Progenitor cell of endocrine pancreas (in vitro differentiated cells): ENCODE data around the gene HPCAL1. TPM values are rescaled to one million over a fixed set of nuclear protein-coding genes. Genes with fewer than 3 reads are reported as not detected.
A peak's percentile ranks its signal among the peaks of the same experiment; 100 is the strongest.

ENCODE experiments used
- DNase-seq: peaks from one replicate; pipeline ENCODE4 v3.0.0; 2021; ENCODE audit warnings: low spot score; ENCODE audit not compliant: unreplicated experiment
- H3K27ac Mint-ChIP-seq: 2 replicates; pipeline ENCODE4 v1.8.0; 2021; ENCODE audit warnings: mild to moderate bottlenecking, moderate library complexity, mixed read lengths
- H3K27me3 Mint-ChIP-seq: 2 replicates; pipeline ENCODE4 v1.8.0; 2021; ENCODE audit warnings: mixed read lengths
- H3K36me3 Mint-ChIP-seq: 2 replicates; pipeline ENCODE4 v1.8.0; 2022; ENCODE audit warnings: mixed read lengths; ENCODE audit not compliant: insufficient read depth
- H3K4me1 Mint-ChIP-seq: 2 replicates; pipeline ENCODE4 v1.8.0; 2021; ENCODE audit warnings: low read depth, mixed read lengths
- H3K4me3 Mint-ChIP-seq: 2 replicates; pipeline ENCODE4 v1.8.0; 2021; ENCODE audit warnings: low read depth, mild to moderate bottlenecking, moderate library complexity, mixed read lengths
- H3K9me3 Mint-ChIP-seq: 2 replicates; pipeline ENCODE4 v1.8.0; 2021; ENCODE audit warnings: low read depth, mixed read lengths
- total RNA-seq: library from RNA; stranded (reverse); gene quantifications from 2 replicates; pipeline ENCODE4 v1.2.1, GENCODE V29; 2021
- TF ChIP-seq, protein P1 (sequence below): fragments of 200-600 bp; sonication (generic); IDR thresholded peaks from one replicate; pipeline ENCODE4 v1.5.0; 2021; ENCODE audit warnings: antibody characterized with exemption, mild to moderate bottlenecking; ENCODE audit not compliant: unreplicated experiment

Gene HPCAL1
- total RNA-seq, 1 donor from 2014 or later = 16.5 TPM

DNA sequence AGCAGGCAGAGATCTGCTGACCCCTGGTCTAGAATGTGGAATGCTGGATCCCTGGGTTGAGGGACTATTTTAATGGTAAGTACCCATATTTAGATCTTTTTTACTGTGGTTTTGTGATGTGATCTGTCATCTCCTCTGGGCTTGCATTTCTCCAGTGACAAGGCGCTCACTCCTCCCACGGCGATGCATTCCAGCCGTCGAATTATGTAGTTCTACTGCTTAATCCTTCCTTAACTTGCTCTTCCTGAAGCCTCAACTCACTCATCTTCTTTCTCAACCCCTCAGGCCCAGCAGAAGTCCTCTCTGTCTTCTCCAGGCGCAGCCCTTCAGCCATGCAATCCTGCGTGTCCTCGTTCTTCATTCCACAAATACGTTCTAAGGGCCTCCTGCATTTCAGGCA, 51.2 kb downstream of the HPCAL1 start:
- Mint-ChIP-seq H3K9me3 (no peaks in the 10 kb centered on the region), H3K27me3 (no peaks in the 10 kb centered on the region), H3K27ac (no peak overlapping the region), H3K36me3 (peaks cover 5% of the 10 kb centered on the region), H3K4me1 (peaks cover 12% of the 10 kb centered on the region), H3K4me3 (no peak overlapping the region)
- TF ChIP-seq, protein P1, sequence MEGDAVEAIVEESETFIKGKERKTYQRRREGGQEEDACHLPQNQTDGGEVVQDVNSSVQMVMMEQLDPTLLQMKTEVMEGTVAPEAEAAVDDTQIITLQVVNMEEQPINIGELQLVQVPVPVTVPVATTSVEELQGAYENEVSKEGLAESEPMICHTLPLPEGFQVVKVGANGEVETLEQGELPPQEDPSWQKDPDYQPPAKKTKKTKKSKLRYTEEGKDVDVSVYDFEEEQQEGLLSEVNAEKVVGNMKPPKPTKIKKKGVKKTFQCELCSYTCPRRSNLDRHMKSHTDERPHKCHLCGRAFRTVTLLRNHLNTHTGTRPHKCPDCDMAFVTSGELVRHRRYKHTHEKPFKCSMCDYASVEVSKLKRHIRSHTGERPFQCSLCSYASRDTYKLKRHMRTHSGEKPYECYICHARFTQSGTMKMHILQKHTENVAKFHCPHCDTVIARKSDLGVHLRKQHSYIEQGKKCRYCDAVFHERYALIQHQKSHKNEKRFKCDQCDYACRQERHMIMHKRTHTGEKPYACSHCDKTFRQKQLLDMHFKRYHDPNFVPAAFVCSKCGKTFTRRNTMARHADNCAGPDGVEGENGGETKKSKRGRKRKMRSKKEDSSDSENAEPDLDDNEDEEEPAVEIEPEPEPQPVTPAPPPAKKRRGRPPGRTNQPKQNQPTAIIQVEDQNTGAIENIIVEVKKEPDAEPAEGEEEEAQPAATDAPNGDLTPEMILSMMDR = no peak
- no peak for DNase-seq

DNA sequence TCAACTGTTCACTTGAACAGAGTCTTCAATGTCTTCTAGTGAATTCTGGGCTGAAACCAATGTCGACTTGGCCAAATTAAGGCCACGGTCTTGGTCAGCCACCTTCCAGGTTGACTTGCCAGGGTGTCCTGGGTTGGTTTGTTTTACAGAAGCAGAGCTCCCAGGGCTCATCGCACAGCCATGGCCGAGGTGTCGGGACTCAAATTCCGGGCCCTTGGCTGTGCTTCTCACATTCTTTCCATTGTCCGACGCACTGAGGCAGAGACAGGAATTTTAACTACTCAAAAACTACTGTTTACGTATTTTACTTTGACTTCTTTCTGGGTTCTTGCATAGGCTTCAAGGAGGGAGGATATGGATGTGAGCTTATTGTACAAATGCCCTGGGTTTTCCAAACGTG, 51.7 kb downstream of the HPCAL1 start:
- H3K9me3 Mint-ChIP-seq = no peaks in the 10 kb centered on the region
- H3K4me1 Mint-ChIP-seq = peaks cover 12% of the 10 kb centered on the region
- no peak overlapping the region for H3K27ac Mint-ChIP-seq
- no peak for DNase-seq
- H3K36me3 Mint-ChIP-seq = peaks cover 5% of the 10 kb centered on the region
- H3K27me3 Mint-ChIP-seq = no peaks in the 10 kb centered on the region
- TF ChIP-seq, protein P1 = no peak
- H3K4me3 Mint-ChIP-seq = no peak overlapping the region

DNA sequence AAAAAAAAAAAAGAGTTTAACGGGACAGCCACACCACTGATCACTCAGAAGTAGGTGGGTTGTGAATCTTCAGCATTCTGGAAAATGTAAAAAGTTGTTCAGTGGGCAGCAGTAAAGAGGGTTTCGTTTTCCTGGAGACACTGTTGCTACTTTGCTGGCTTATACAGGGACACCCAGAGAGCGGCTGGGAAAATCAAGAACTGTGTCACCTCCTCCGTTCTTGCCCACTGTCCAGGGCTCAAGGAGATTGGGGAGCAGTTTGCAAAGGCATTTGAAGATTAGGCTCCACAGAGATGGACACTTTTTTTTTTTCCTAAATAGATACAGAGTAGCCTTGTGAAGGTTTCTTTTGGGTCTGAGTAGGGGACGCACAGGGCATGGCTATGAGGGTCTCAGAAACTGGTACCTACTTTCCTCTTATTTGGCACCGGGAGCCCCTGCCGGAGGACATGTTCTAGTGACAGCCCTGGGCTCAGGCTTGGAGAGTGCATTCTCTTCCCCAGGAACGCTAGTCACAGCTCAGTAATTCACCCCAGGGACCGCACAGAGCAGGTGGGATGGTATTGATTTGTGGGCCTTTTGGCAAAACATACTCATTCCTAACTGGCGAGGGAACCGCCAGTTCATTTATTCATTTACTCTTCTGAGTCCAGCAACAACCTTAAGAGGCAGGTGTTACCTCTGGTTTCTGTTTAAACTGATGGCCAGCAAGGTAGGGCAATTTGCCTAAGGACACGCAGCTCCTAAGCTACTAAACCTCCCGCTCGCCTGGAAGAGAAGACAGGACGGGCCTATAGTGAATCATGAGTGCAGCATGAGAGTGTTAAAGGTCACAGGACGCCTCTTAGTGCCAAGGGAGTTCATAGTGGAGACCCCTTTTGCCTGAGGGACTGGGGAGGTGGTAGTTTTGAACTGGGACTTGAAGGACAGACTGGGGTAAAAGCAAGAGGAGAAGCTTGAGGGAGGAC, 53.1 kb downstream of the HPCAL1 start:
- Mint-ChIP-seq H3K4me3 (no peak overlapping the region), H3K27ac (peak overlapping the region; percentile 85), H3K27me3 (no peaks in the 10 kb centered on the region), H3K9me3 (no peaks in the 10 kb centered on the region), H3K4me1 (peaks cover 14% of the 10 kb centered on the region), H3K36me3 (peaks cover 4% of the 10 kb centered on the region)
- no peak for DNase-seq
- TF ChIP-seq, protein P1 = no peak

DNA sequence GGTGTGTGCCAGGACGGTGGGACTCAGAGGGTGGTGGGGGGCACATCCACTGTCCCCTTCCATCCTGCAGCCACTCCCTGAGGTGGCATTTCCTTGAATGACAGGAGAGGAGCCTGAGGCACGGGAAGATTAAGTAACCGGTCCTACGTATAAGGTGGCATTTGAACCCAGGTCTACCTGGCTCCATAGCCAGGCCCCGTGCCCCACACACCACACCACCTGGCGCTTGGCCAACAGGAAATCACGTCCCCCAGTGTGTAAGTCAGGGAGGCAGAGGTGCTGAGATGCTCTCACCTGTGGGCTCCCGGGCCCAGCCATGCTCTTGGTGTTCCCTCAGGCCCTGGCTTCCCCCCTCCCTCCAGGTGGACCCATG, 53.7 kb downstream of the HPCAL1 start:
- Mint-ChIP-seq H3K27ac (no peak overlapping the region), H3K9me3 (no peaks in the 10 kb centered on the region), H3K4me3 (no peak overlapping the region)

More for the DNA sequence above, 53.7 kb downstream of the HPCAL1 start:
- Mint-ChIP-seq H3K27me3 (no peaks in the 10 kb centered on the region), H3K36me3 (peaks cover 2% of the 10 kb centered on the region), H3K4me1 (peaks cover 18% of the 10 kb centered on the region)
- TF ChIP-seq, protein P1 = no peak
- no peak for DNase-seq
